ENCODE measurements around the gene BEX4. TPM values are rescaled to one million over a fixed set of nuclear protein-coding genes. Genes with fewer than 3 reads are reported as not detected.
"Not testable (repeated sequence)": the region's sequence is repeated elsewhere in the genome, so short reads cannot be mapped to it uniquely, and the experiment has no call there.

The BEX4 gene
- total RNA-seq, 1 donor from 2014 or later: 46.1 TPM

- Mint-ChIP-seq H3K27ac (ENCODE audit: unreplicated experiment) (no peak overlapping the region), H3K36me3 (ENCODE audit: low read depth) (no peaks in the 10 kb centered on the region), H3K27me3 (ENCODE audit: low read depth) (peaks cover 4% of the 10 kb centered on the region)
Observed at GRCh38 chrX:103177556-103177955, 37.4 kb upstream of the BEX4 start.

GRCh38 chrX:103183912-103184311 lies 31.0 kb upstream of the BEX4 start:
- H3K36me3 Mint-ChIP-seq (ENCODE audit: low read depth): no peaks in the 10 kb centered on the region
- TF ChIP-seq CTCF (IDR thresholded peaks at IDR 0.05): no peak
- no peak for DNase-seq (ENCODE audit: low spot score)
- H3K4me3 Mint-ChIP-seq (ENCODE audit: unreplicated experiment): no peak overlapping the region
- H3K4me1 Mint-ChIP-seq (ENCODE audit: low read depth): no peaks in the 10 kb centered on the region
- peaks cover 6% of the 10 kb centered on the region for H3K27me3 Mint-ChIP-seq (ENCODE audit: low read depth)
- H3K27ac Mint-ChIP-seq (ENCODE audit: unreplicated experiment): no peak overlapping the region
- H3K9me3 Mint-ChIP-seq (ENCODE audit: low read depth): no peaks in the 10 kb centered on the region

More at GRCh38 chrX:103177556-103177955, 37.4 kb upstream of the BEX4 start:
- no peak overlapping the region for H3K4me3 Mint-ChIP-seq (ENCODE audit: unreplicated experiment)
- DNase-seq (ENCODE audit: low spot score): no peak
- H3K4me1 Mint-ChIP-seq (ENCODE audit: low read depth): peaks cover 4% of the 10 kb centered on the region
- H3K9me3 Mint-ChIP-seq (ENCODE audit: low read depth): no peaks in the 10 kb centered on the region
- TF ChIP-seq CTCF (IDR thresholded peaks at IDR 0.05): no peak

- H3K27me3 Mint-ChIP-seq (ENCODE audit: low read depth): peaks cover 6% of the 10 kb centered on the region
- no peaks in the 10 kb centered on the region for H3K36me3 Mint-ChIP-seq (ENCODE audit: low read depth)
- peaks cover 3% of the 10 kb centered on the region for H3K4me1 Mint-ChIP-seq (ENCODE audit: low read depth)
- H3K9me3 Mint-ChIP-seq (ENCODE audit: low read depth): peaks cover 3% of the 10 kb centered on the region
- no peak overlapping the region for H3K4me3 Mint-ChIP-seq (ENCODE audit: unreplicated experiment)
- DNase-seq (ENCODE audit: low spot score): no peak
- H3K27ac Mint-ChIP-seq (ENCODE audit: unreplicated experiment): no peak overlapping the region
- TF ChIP-seq CTCF (IDR thresholded peaks at IDR 0.05): no peak
Observed at GRCh38 chrX:103187953-103188475, 26.9 kb upstream of the BEX4 start.

- no peaks in the 10 kb centered on the region for H3K9me3 Mint-ChIP-seq (ENCODE audit: low read depth)
- no peak overlapping the region for H3K27ac Mint-ChIP-seq (ENCODE audit: unreplicated experiment)
- H3K4me3 Mint-ChIP-seq (ENCODE audit: unreplicated experiment): no peak overlapping the region
- H3K27me3 Mint-ChIP-seq (ENCODE audit: low read depth): no peaks in the 10 kb centered on the region
- no peak for TF ChIP-seq CTCF (IDR thresholded peaks at IDR 0.05)
- no peaks in the 10 kb centered on the region for H3K36me3 Mint-ChIP-seq (ENCODE audit: low read depth)
- H3K4me1 Mint-ChIP-seq (ENCODE audit: low read depth): peaks cover 8% of the 10 kb centered on the region
- DNase-seq (ENCODE audit: low spot score): no peak
Observed at GRCh38 chrX:103197721-103198306, 17.1 kb upstream of the BEX4 start.

- H3K27me3 Mint-ChIP-seq (ENCODE audit: low read depth); H3K4me3 Mint-ChIP-seq (ENCODE audit: unreplicated experiment); H3K9me3 Mint-ChIP-seq (ENCODE audit: low read depth); H3K36me3 Mint-ChIP-seq (ENCODE audit: low read depth); H3K27ac Mint-ChIP-seq (ENCODE audit: unreplicated experiment); H3K4me1 Mint-ChIP-seq (ENCODE audit: low read depth); DNase-seq (ENCODE audit: low spot score): not testable (repeated sequence)
Observed at GRCh38 chrX:103198668-103199067, 16.2 kb upstream of the BEX4 start.

GRCh38 chrX:103201041-103201440 lies 13.9 kb upstream of the BEX4 start:
- no peak for TF ChIP-seq CTCF (IDR thresholded peaks at IDR 0.05)
- peaks cover 4% of the 10 kb centered on the region for H3K9me3 Mint-ChIP-seq (ENCODE audit: low read depth)
- no peak for DNase-seq (ENCODE audit: low spot score)
- H3K27ac Mint-ChIP-seq (ENCODE audit: unreplicated experiment): no peak overlapping the region
- H3K4me3 Mint-ChIP-seq (ENCODE audit: unreplicated experiment): no peak overlapping the region
- H3K27me3 Mint-ChIP-seq (ENCODE audit: low read depth): no peaks in the 10 kb centered on the region
- H3K4me1 Mint-ChIP-seq (ENCODE audit: low read depth): peaks cover 8% of the 10 kb centered on the region
- no peaks in the 10 kb centered on the region for H3K36me3 Mint-ChIP-seq (ENCODE audit: low read depth)

Data from chondrocyte (in vitro differentiated cells).